Amniotic epithelial cell (primary cell): ENCODE data around the gene EPHA4.
A peak's percentile ranks its signal among the peaks of the same experiment; 100 is the strongest.

ENCODE experiments used
- DNase-seq: peaks from one replicate; pipeline ENCODE4 v3.0.0-alpha.2; 2010; ENCODE audit warnings: low read depth

Gene EPHA4

DNA sequence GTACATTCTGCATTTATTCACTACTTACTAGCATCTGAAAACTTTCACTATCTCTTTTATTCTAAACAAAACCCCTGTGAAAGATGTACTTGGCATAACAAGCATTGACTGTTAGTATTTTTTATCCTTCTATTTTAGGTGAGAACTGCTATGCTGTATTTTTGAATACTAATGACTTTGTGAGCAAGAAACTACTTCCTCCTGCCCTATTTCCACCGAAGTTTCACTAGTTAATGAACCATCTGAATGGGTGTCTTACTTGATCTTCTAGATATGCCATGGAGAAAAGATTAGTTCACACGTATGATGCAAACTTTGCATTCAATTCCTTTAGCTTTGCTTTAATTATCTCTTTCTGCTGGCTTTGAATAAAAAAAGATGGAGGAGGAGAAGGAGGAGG, 68.1 kb downstream of the EPHA4 start:
- no peak for DNase-seq

GRCh38 chr2:221502270-221503010, 69.7 kb downstream of the EPHA4 start:
- DNase-seq, result peak; percentile 93

GRCh38 chr2:221501883-221502269, 70.2 kb downstream of the EPHA4 start:
- DNase-seq, result no peak

DNA sequence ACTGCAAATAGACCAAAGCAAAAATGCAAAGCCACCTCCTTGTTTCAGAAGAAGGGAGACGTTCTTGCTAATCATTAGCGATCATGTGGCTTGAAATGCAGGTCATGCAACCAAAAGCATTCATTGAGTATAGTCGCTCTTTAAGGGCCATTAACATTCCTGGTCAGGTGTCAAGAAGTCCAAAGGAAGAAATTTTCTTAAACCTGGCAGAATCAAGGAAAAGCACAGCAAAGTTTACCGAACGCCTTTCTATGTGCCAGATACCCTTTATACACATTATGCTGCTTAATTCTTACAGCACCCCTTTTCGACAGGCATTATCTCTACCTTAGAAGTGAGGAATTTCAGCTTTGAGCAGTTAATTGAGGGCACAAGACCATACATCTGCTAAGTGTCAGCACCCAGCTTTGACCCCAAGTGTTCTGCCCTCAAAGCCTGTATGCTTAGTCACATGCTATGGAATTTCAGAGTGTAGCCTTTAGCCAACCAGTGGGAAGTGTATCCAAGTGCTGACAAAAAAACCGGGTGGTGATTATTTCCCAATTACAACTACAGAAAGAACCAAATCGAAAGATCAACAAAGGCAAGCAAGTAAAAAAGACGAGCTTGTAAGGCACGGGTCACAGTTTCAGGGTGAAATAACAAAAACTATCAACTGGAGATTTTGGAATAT, 70.8 kb downstream of the EPHA4 start:
- peak; percentile 88 for DNase-seq

- DNase-seq, result no peak
Measured at GRCh38 chr2:221500501-221501209, 71.4 kb downstream of the EPHA4 start.

DNA sequence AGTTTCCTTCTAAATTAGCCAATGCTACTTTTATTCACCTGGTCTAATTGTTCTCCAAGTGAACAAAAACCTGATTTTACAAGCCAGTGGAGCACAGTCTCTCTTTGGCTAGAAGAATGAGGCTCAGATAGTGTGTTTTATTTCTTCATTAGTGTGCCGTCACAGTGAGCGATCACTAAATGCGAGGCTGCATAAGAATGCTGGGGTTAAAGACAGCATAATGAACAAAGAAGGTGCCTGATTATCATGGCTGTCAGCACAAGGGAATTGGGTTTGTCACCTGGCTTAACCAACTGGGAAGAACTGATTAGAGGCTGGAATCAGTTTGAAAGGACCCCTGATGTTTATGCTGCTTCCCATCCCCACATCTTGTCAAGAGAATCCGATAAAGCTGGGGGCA, 76.4 kb downstream of the EPHA4 start:
- no peak for DNase-seq

DNA sequence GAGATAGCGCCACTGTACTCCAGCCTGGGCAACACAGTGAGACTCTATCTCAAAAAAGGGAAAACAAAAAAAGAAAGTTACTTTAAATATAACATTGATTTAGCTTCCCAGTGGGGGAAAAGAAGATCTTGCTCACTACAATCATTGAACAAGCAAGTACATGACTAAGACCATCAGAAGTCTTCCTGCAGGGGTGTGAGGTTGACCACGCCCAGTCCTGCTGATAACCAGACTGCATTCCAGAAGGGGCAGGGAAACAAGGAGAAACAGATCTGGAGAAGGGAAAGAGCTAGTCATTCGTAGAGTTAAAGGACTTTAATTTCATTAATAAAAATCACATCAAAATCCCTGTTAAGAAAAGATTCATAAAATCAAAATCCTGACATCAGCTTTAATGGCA, 77.5 kb downstream of the EPHA4 start:
- peak; percentile 63 for DNase-seq

- DNase-seq, result no peak
Measured at GRCh38 chr2:221493391-221493790, 78.7 kb downstream of the EPHA4 start.

DNA sequence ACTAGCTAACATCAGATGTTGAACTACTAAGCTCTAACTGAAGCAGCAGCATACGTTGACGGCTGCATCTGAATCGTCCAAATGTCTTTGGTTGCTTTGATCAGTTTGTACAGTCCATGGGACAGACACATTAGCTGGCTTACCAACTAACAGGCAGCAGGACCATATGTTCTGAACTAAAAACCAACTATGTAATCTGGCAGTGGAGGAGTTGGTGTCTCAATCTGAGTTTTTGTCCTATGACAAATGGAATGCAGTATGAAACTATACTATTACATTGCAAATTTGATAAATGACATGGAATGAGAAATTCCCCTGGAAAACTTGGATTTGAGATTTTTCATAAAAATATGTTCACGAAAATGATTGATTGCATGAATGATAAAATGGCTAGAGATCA, 79.5 kb downstream of the EPHA4 start:
- peak; percentile 34 for DNase-seq

- peak; percentile 27 for DNase-seq
Measured at GRCh38 chr2:221490506-221491060, 81.5 kb downstream of the EPHA4 start.

GRCh38 chr2:221488136-221488807, 83.8 kb downstream of the EPHA4 start:
- DNase-seq, result no peak

DNA sequence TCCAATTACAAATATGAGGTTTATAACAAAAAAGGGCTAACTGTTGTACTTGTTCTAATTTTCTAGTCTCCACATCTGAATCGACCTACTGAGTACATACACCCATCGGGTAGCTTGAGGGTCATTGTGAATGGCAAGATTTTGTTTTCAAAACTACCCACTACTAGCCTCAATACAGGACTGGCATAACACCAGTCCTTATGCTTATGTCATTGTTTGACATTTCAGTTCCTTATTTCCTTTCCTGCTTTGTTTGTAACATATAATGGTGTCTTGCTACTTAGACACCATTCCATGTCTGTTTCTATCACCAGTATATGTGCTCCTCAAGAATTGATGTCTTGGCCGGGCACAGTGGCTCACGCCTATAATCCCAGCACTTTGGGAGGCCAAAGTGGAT, 86.0 kb downstream of the EPHA4 start:
- no peak for DNase-seq

- DNase-seq, result no peak
Measured at GRCh38 chr2:221485503-221485870, 86.6 kb downstream of the EPHA4 start.

DNA sequence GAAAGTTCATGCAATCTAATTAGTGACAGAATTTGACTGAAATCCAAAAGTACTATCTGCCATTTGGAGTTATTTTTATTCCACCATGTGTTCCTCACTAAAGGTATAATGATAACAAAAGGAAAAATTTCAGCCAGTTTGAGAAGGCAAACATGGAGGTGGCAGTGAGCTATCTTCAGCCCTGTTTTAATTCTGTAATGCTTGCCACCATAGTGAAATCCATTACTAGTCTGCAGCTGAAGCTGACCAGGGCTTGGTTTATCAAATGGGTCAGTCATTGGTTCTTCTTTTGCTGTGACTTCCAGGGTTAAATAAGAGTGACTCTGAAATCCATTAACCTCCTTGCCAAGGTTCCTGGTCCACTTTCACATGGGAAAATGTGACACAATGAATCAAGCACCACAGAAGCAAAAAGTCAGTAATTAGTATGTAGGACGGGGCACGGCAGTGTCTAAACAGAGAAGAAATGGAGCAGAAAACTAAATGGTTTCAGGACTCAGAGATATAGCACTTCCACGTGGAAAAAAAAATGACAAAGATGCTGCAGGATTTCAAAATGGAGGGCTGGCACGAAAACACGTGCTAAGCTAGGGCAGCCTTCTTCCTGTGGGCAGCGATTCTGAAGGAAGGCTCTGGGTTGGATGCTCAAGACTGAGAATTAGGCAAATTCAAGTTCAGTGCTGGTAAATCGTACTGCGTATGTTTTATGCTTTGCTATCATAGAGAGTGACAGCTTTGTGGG, 87.2 kb downstream of the EPHA4 start:
- no peak for DNase-seq

- no peak for DNase-seq
Measured at GRCh38 chr2:221482666-221483455, 89.2 kb downstream of the EPHA4 start.

DNA sequence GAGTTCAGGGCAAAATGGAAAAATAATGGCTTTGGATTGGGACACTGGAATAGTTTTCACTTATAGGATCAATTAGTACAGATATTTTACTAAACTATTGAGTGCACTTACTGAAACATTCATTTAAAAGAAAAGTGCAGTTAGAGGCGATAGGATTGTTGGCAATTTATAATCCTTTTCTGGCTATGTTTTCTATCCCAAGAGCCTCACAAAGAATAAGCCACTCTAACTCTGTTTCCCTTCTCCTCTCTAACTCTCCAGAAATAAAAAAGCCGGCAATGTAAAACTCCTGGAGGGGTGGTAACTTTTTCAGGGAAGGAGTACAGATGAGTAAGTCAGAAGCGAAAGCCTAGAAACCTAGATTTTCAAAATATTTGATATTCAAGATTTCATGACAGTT, 91.3 kb downstream of the EPHA4 start:
- no peak for DNase-seq

- DNase-seq, result no peak
Measured at GRCh38 chr2:221480163-221480562, 91.9 kb downstream of the EPHA4 start.

DNA sequence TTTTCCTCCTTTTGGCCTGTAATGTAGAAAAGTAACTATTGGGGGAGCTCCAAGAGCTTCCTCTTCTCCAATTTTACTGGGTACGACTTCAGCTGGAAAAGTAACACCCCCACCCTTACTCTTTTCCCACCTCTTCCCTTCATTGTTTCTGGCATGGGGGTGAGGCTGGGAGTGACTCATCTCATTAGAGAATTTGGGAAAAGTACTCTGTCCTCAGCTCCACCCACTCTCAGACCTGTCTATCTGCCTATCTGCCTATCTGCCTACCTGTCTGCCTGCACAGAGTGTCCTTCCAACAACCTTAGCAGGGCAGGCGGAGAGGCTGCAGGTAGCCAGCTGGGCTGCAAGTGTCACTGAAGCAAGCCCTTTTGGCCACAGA, 93.6 kb downstream of the EPHA4 start:
- DNase-seq, result no peak

DNA sequence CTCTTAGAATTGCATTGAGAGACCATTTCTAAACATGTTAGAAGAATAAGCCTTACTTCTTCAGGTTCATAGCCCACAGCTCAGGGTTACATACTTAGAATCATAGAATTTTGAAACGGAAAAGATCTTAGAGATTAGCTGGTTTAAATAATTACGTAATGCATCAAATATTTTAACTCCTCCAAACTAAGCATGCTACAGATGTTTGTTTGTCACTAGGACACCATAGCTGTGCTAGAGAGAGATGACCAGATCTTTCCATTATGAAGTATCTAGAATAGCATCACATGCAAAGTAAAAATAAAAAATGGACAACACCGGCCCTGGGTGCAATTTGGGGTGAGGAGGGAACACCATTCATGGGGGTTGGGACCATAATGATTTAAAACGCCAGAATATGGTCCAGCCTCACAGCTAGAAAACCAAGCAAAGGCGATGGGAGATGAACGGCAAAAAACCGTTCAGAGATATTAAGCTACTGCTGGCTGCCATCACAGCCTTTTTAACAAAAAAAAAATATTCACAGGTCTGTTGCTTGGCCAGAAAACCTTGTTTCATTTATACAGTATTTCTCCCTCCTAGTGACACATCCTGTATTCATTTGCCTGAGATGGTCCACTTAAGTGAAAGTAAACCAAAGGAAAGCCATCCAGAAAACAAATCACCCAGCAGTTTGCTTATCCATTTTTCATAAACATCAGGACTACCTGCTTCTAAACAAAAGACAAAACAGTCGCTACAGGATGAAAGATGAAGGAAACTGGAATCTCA, 94.2 kb downstream of the EPHA4 start:
- DNase-seq, result peak; percentile 17

- DNase-seq, result no peak
Measured at GRCh38 chr2:221476195-221476594, 95.9 kb downstream of the EPHA4 start.
